Choroid plexus epithelial cell (primary cell): ENCODE measurements around the gene ZNF70.

Experiments used
- DNase-seq: peaks from one replicate; pipeline ENCODE4 v3.0.0-alpha.2; 2010; ENCODE audit warnings: low read depth
- H3K4me3 ChIP-seq: 2 replicates; pipeline ENCODE4 v1.5.1; 2011; ENCODE audit warnings: low read depth, mild to moderate bottlenecking, control low read depth, low read length, moderate library complexity
- CTCF ChIP-seq: conservative IDR thresholded peaks from 2 replicates; pipeline ENCODE4 v1.5.1; 2011; ENCODE audit warnings: low read depth, mild to moderate bottlenecking, control low read depth, inconsistent platforms, low read length, moderate library complexity

Gene ZNF70

GRCh38 chr22:23752090-23752691 lies 1.3 kb upstream of the ZNF70 start:
- no peak overlapping the region for H3K4me3 ChIP-seq

GRCh38 chr22:23751441-23751996 lies 607 bp upstream of the ZNF70 start:
- no peak for DNase-seq
- TF ChIP-seq CTCF, result no peak
- H3K4me3 ChIP-seq, result peak overlapping the region; percentile 80

More at GRCh38 chr22:23752090-23752691, 1.3 kb upstream of the ZNF70 start:
- no peak for TF ChIP-seq CTCF
- no peak for DNase-seq

- no peak for DNase-seq
- TF ChIP-seq CTCF, result no peak
- H3K4me3 ChIP-seq, result peak overlapping the region; percentile 80
These were observed 572 bp downstream of the ZNF70 start for GRCh38 chr22:23750367-23750713.

GRCh38 chr22:23749841-23750301 lies 1.0 kb downstream of the ZNF70 start:
- TF ChIP-seq CTCF, result no peak
- H3K4me3 ChIP-seq, result peak overlapping the region; percentile 80
- DNase-seq, result no peak

GRCh38 chr22:23745791-23746190 lies 5.1 kb downstream of the ZNF70 start:
- no peak for DNase-seq
- H3K4me3 ChIP-seq, result no peak overlapping the region
- TF ChIP-seq CTCF, result no peak

GRCh38 chr22:23744485-23744884 lies 6.4 kb downstream of the ZNF70 start:
- no peak for DNase-seq
- no peak for TF ChIP-seq CTCF
- H3K4me3 ChIP-seq, result no peak overlapping the region

- DNase-seq, result no peak
- H3K4me3 ChIP-seq, result no peak overlapping the region
- no peak for TF ChIP-seq CTCF
These were observed 6.9 kb downstream of the ZNF70 start for GRCh38 chr22:23744001-23744400.
